Measurements from ENCODE around the gene DNAJB1. TPM values are rescaled to one million over a fixed set of nuclear protein-coding genes. Genes with fewer than 3 reads are reported as not detected.
A peak's percentile ranks its signal among the peaks of the same experiment; 100 is the strongest.

DNAJB1 gene
- total and polyA plus RNA-seq, 2 of the 13 experiments (the other 11 are each of a cell fraction or from before 2014, with no cell fraction given): 87.5 to 97.3 TPM

GRCh38 chr19:14514215-14514863 is 3.9 kb downstream of the DNAJB1 start:
- Histone ChIP-seq H3K36me3 (replicated peaks in 1 of 2; ENCODE audit: control insufficient read depth in 1 of 2, insufficient read depth in 2 of 2, low read length in 2 of 2) (peaks cover 9 to 26% of the 10 kb centered on the region in 2 experiments), H3K9me3 (ENCODE audit: low read length) (no peaks in the 10 kb centered on the region), H3K27ac (ENCODE audit: extremely low read length, insufficient read depth, low read length) (peak overlapping the region; percentile 91), H3K4me3 (replicated peaks in 1 of 3; ENCODE audit: insufficient read depth in 1 of 3, low read depth in 2 of 3, low read length in 3 of 3) (peak overlapping the region in 1 of 3 experiments; percentile 5; a peak in 2 of 6 replicates), H3K9ac (ENCODE audit: insufficient read depth, low read depth, low read length) (peak overlapping the region; percentile 31), H3K27me3 (ENCODE audit: control insufficient read depth in 1 of 2, insufficient read depth in 2 of 2, low read length in 2 of 2) (no peaks in the 10 kb centered on the region; a peak in 1 of 5 replicates), H3K79me2 (ENCODE audit: insufficient read depth, low read length) (peaks cover 39% of the 10 kb centered on the region), H4K20me1 (ENCODE audit: insufficient read depth, low read length) (peaks cover 35% of the 10 kb centered on the region), H3K4me2 (ENCODE audit: low read depth, low read length) (peak overlapping the region; percentile 96), H3K4me1 (ENCODE audit: insufficient read depth, low read length) (peaks cover 79% of the 10 kb centered on the region), H2AFZ (ENCODE audit: low read length) (no peak overlapping the region)
- POLR2A ChIA-PET: interaction anchor here (1.0 to 5.7 kb wide), 6 partner anchors 7 to 40 kb away, joined by 3 to 41 read pairs (median 6); partner anchors contain the start of gene GIPC1
- BruUV-seq (replicated peaks): no TSS peak
- WGBS (ENCODE audit: low lambda C conversion rate): 52% methylated on average over 7 of the region's 8 CpGs
- DNase-seq (ENCODE audit: low spot score) (no peak), ATAC-seq (no peak), FAIRE-seq (no peak)
- CTCF ChIA-PET (ENCODE audit: low intra/inter-chr PET ratio, low total read pairs): no interaction called here
- in situ Hi-C loops (cut with HindIII; ENCODE audit: extremely low pct_ligation_motif_present, low pct_unique_long_range_greater_than_20kb): no loop called here
- intact Hi-C loops (cut with micrococcal nuclease; ENCODE audit: unreplicated experiment): no loop called here
- TF ChIP-seq HDAC6 (IDR thresholded peaks at IDR 0.05; ENCODE audit: low read depth, low read length): no peak
- TF ChIP-seq ZFAT (CRISPR knock-in tag; conservative IDR thresholded peaks at IDR 0.05): no peak
- no peak for TF ChIP-seq HMG20B (CRISPR knock-in tag; conservative IDR thresholded peaks at IDR 0.05)
- TF ChIP-seq POLR2AphosphoS2 (IDR thresholded peaks at IDR 0.05; ENCODE audit: low read depth, low read length): peak; percentile 23
- no peak for TF ChIP-seq ZNF720 (CRISPR knock-in tag; IDR thresholded peaks at IDR 0.05)
- no peak for TF ChIP-seq ZNF567 (CRISPR knock-in tag; IDR thresholded peaks at IDR 0.05; ENCODE audit: borderline replicate concordance)
- no peak for TF ChIP-seq FOXC1 (CRISPR knock-in tag; IDR thresholded peaks at IDR 0.05; ENCODE audit: borderline replicate concordance)
- TF ChIP-seq ZNF75D (CRISPR knock-in tag; IDR thresholded peaks at IDR 0.05; ENCODE audit: borderline replicate concordance): no peak
- no peak for TF ChIP-seq RARA (CRISPR knock-in tag; IDR thresholded peaks at IDR 0.05)
- TF ChIP-seq NFIB (CRISPR knock-in tag; IDR thresholded peaks at IDR 0.05; ENCODE audit: borderline replicate concordance): no peak
- no peak for TF ChIP-seq ZNF772 (CRISPR knock-in tag; IDR thresholded peaks at IDR 0.05)
- no peak for TF ChIP-seq TBL1XR1 (IDR thresholded peaks at IDR 0.05; ENCODE audit: borderline replicate concordance, low read length, partially characterized antibody)
- TF ChIP-seq ZNF121 (CRISPR knock-in tag; IDR thresholded peaks at IDR 0.05): no peak
- TF ChIP-seq GLI4 (CRISPR knock-in tag; IDR thresholded peaks at IDR 0.05; ENCODE audit: borderline replicate concordance): no peak
- TF ChIP-seq ZUFSP (CRISPR knock-in tag; IDR thresholded peaks at IDR 0.05; ENCODE audit: borderline replicate concordance): no peak
- TF ChIP-seq ZFP41 (CRISPR knock-in tag; IDR thresholded peaks at IDR 0.05; ENCODE audit: borderline replicate concordance): no peak
- TF ChIP-seq SIN3A (IDR thresholded peaks at IDR 0.05; ENCODE audit: borderline replicate concordance, low read depth, low read length): no peak
- TF ChIP-seq ZNF570 (CRISPR knock-in tag; IDR thresholded peaks at IDR 0.05; ENCODE audit: borderline replicate concordance): no peak
- no peak for TF ChIP-seq ZFP36L1 (CRISPR knock-in tag; IDR thresholded peaks at IDR 0.05)
- 0 out of 4 replicates have a peak, but pooled peaks of 1 of the 2 experiments have one; percentile 43 for TF ChIP-seq POLR2A (IDR thresholded peaks at IDR 0.05; ENCODE audit: insufficient read depth in 1 of 2, low read depth in 2 of 2, low read length in 2 of 2)
- no peak for TF ChIP-seq DPF2 (CRISPR knock-in tag; IDR thresholded peaks at IDR 0.05; ENCODE audit: borderline replicate concordance, low read depth)
- TF ChIP-seq FIP1L1 (IDR thresholded peaks at IDR 0.05; ENCODE audit: borderline replicate concordance, insufficient read depth, low read depth, low read length): no peak
